RWPE2 (cell line): ENCODE measurements around the gene UTP20.

Source experiments
- ATAC-seq: fragments of 200-7000 bp; cut with Tn5 transposase; 3 replicates; pipeline ENCODE4 v1.9.1; 2021; ENCODE audit warnings: low read depth
- DNase-seq: peaks from one replicate; pipeline ENCODE4 v3.0.0-alpha.2; 2020; ENCODE audit warnings: low spot score
- H3K27ac ChIP-seq: fragments of 450-650 bp; 2 replicates; pipeline ENCODE4 v1.5.1; 2017; ENCODE audit warnings: mild to moderate bottlenecking; ENCODE audit not compliant: poor library complexity, severe bottlenecking
- H3K27me3 ChIP-seq: fragments of 250-450 bp; sonication (Bioruptor Pico); 2 replicates; pipeline ENCODE4 v1.5.1; 2021; ENCODE audit warnings: mild to moderate bottlenecking, moderate library complexity; ENCODE audit not compliant: insufficient read depth, poor library complexity, severe bottlenecking
- H3K36me3 ChIP-seq: fragments of 250-450 bp; sonication (Bioruptor Pico); 2 replicates; pipeline ENCODE4 v1.5.1; 2020; ENCODE audit warnings: low read depth, mild to moderate bottlenecking, moderate library complexity
- H3K4me1 ChIP-seq: fragments of 250-450 bp; sonication (Bioruptor Pico); 2 replicates; pipeline ENCODE4 v1.5.1; 2021; ENCODE audit warnings: mild to moderate bottlenecking, moderate library complexity; ENCODE audit not compliant: insufficient read depth, poor library complexity, severe bottlenecking
- H3K4me3 ChIP-seq: fragments of 250-450 bp; sonication (Bioruptor Pico); 2 replicates; pipeline ENCODE4 v1.5.1; 2021; ENCODE audit warnings: mild to moderate bottlenecking, moderate library complexity; ENCODE audit not compliant: severe bottlenecking
- H3K9me3 ChIP-seq: fragments of 250-450 bp; sonication (Bioruptor Pico); 2 replicates; pipeline ENCODE4 v1.5.1; 2021; ENCODE audit warnings: mild to moderate bottlenecking, moderate library complexity; ENCODE audit not compliant: severe bottlenecking
- TF ChIP-seq, protein P1 (sequence below): fragments of 450-650 bp; IDR thresholded peaks from one replicate; pipeline ENCODE4 v1.5.1; 2017; ENCODE audit warnings: mild to moderate bottlenecking, moderate library complexity; ENCODE audit not compliant: poor library complexity, severe bottlenecking

Gene UTP20

DNA sequence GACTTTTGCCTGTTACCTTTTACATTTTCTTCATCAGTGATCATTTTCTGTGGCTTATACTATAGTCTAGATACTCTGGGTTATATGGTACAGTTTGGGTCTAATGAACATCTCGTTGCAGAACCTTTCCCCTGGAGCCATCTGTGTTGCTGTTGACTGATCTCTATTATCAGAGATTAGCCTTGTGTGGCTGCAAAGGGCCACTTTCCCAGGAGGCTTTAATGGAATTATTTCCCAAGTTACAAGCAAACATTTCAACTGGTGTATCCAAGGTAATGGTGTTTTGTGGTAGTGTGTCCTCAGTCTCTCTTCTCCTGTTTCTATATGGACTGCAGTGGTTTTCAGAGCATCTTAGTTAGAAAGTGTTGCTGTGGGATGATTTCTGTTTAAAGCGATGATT lies 25.9 kb downstream of the UTP20 start:
- no peak overlapping the region for H3K4me3 ChIP-seq
- no peak overlapping the region for H3K27ac ChIP-seq
- no peaks in the 10 kb centered on the region for H3K4me1 ChIP-seq
- H3K27me3 ChIP-seq, result no peaks in the 10 kb centered on the region
- peaks cover 67% of the 10 kb centered on the region for H3K36me3 ChIP-seq
- TF ChIP-seq, protein P1, sequence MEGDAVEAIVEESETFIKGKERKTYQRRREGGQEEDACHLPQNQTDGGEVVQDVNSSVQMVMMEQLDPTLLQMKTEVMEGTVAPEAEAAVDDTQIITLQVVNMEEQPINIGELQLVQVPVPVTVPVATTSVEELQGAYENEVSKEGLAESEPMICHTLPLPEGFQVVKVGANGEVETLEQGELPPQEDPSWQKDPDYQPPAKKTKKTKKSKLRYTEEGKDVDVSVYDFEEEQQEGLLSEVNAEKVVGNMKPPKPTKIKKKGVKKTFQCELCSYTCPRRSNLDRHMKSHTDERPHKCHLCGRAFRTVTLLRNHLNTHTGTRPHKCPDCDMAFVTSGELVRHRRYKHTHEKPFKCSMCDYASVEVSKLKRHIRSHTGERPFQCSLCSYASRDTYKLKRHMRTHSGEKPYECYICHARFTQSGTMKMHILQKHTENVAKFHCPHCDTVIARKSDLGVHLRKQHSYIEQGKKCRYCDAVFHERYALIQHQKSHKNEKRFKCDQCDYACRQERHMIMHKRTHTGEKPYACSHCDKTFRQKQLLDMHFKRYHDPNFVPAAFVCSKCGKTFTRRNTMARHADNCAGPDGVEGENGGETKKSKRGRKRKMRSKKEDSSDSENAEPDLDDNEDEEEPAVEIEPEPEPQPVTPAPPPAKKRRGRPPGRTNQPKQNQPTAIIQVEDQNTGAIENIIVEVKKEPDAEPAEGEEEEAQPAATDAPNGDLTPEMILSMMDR, result no peak
- DNase-seq (no peak), ATAC-seq (no peak)
- H3K9me3 ChIP-seq, result no peaks in the 10 kb centered on the region

DNA sequence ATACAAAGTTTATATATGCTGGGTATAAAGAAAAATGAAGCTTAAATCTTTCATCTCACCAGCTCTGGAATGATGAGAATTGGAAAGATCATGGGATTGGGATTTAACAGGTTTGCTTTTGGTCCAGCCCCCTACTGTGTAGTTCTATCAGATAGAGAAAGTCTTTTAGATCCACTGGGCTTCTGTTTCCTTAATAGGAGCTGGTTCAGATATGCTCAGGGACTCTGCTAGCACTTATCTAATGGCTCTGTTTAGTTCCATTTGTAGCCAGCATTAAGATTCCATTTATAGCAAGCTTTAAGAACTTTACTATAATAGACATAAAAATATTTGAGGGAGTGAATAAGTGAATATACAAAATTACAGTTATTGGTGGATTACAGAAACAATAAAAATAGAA lies 42.6 kb downstream of the UTP20 start:
- Histone ChIP-seq H3K27me3 (no peaks in the 10 kb centered on the region), H3K9me3 (no peaks in the 10 kb centered on the region), H3K27ac (no peak overlapping the region), H3K36me3 (peaks cover 87% of the 10 kb centered on the region), H3K4me1 (no peaks in the 10 kb centered on the region), H3K4me3 (no peak overlapping the region)
- TF ChIP-seq, protein P1, result no peak
- DNase-seq, result no peak
- ATAC-seq, result no peak

DNA sequence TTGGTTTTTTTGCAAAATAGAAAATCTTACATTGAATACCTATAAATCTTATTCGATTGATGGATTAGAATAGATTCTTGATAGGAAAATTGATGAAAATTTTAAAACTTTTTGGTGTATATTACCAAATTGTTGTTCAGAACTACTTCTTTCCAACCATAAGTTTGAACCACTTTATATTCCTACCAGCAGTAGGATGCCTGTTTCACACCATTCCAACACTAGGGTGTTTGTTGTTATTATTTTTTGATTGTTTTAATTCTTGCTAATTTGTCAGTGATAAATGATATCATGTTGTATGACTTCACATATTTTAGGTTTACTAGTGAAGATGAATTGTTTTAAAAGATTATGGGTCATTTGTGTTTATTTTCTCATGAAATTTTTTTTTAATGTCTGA lies 43.4 kb downstream of the UTP20 start:
- no peak for DNase-seq
- H3K27ac ChIP-seq, result no peak overlapping the region

DNA sequence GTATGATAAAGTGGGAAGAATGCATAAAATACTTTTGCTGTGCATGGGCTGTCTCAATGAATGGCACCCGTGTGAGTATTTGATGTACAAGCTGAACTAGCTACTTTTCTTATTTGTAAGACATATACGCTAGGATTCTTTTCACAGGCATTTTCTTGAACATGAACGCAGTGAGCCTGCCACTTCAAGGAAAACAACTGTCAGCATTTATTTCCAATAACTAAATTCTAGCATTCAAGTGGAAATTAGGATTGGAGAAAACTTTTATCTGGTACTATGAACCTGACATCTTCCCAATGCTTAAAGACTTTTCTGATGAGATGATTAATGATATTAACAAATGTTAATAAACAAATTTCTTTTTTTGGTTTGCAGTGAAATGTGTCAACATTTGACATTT lies 45.7 kb downstream of the UTP20 start:
- DNase-seq (no peak), ATAC-seq (no peak)
- Histone ChIP-seq H3K4me3 (no peak overlapping the region), H3K36me3 (peaks cover 86% of the 10 kb centered on the region), H3K27me3 (no peaks in the 10 kb centered on the region), H3K9me3 (no peaks in the 10 kb centered on the region), H3K4me1 (no peaks in the 10 kb centered on the region), H3K27ac (no peak overlapping the region)
- TF ChIP-seq, protein P1, result no peak

More for the DNA sequence above, 43.4 kb downstream of the UTP20 start:
- no peaks in the 10 kb centered on the region for H3K27me3 ChIP-seq
- H3K4me1 ChIP-seq, result no peaks in the 10 kb centered on the region
- ATAC-seq, result no peak
- H3K36me3 ChIP-seq, result peaks cover 84% of the 10 kb centered on the region
- TF ChIP-seq, protein P1, result no peak
- no peaks in the 10 kb centered on the region for H3K9me3 ChIP-seq
- no peak overlapping the region for H3K4me3 ChIP-seq

DNA sequence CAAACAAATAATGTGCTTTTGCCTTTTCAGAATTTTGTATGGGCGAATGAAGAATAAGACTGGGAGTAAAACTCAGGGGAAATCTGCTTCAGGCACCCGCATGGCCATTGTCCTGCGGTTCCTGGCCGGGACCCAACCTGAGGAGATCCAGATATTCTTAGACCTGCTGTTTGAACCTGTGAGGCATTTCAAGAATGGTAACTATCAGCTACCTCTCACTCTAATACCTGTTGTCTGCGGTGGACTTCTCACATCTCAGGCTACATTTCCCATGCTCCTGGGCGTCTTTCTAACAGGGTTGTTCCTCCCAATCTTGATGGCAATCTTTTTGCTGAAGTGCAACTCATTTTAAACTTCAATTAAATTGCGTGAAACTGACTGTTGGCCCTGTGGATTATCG lies 47.1 kb downstream of the UTP20 start:
- Histone ChIP-seq H3K27me3 (no peaks in the 10 kb centered on the region), H3K27ac (no peak overlapping the region), H3K36me3 (peaks cover 81% of the 10 kb centered on the region), H3K9me3 (no peaks in the 10 kb centered on the region), H3K4me1 (no peaks in the 10 kb centered on the region), H3K4me3 (no peak overlapping the region)
- ATAC-seq (no peak), DNase-seq (no peak)
- TF ChIP-seq, protein P1, result no peak
